Activated T-cell treated with anti-CD3 and anti-CD28 coated beads, Interleukin-2, amount 50 U/mL, for 24 hours (primary cell): Measurements from ENCODE around the gene KLHL42.
A peak's percentile ranks its signal among the peaks of the same experiment; 100 is the strongest.

Source experiments
- DNase-seq: peaks from one replicate; pipeline ENCODE4 v3.0.0-alpha.2; 2020
- H3K27ac Mint-ChIP-seq: 2 replicates; pipeline ENCODE4 v1.8.0; 2020; ENCODE audit warnings: mild to moderate bottlenecking, mixed read lengths
- H3K27me3 Mint-ChIP-seq: 2 replicates; pipeline ENCODE4 v1.8.0; 2020; ENCODE audit warnings: mixed read lengths
- H3K36me3 Mint-ChIP-seq: 2 replicates; pipeline ENCODE4 v1.8.0; 2020; ENCODE audit warnings: low read depth, mixed read lengths
- H3K4me1 Mint-ChIP-seq: 2 replicates; pipeline ENCODE4 v1.8.0; 2020; ENCODE audit warnings: low read depth, mixed read lengths
- H3K4me3 Mint-ChIP-seq: 2 replicates; pipeline ENCODE4 v1.8.0; 2020; ENCODE audit warnings: mild to moderate bottlenecking, moderate library complexity, mixed read lengths
- H3K9me3 Mint-ChIP-seq: 2 replicates; pipeline ENCODE4 v1.8.0; 2020; ENCODE audit warnings: mixed read lengths

The KLHL42 gene

DNA sequence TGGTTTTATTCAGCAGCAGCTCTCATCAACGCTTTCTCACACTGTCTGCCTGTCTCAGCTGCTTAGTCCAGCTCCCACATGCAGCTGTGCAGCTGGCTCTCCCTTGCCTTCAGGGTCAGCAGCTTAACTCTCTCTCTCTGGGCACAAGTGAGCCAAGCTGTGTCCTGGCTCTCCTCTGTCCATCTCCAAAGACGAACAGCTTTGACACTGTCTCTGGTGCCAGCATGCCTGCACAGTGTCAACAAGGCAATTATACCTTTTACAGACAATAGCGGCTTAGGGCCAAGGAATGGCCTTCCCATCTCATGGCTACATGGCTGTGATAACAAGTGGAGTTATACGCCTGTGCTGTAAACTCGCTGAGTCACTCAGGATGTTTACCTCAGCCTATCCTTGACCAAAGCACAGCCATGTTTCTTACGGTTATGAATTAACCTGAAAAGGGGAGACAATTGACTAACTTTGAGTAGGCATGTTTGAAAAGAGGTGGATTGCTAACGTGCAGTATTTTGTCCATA, 38.4 kb downstream of the KLHL42 start:
- Mint-ChIP-seq H3K9me3 (no peaks in the 10 kb centered on the region), H3K4me1 (peaks cover 38% of the 10 kb centered on the region), H3K27me3 (peaks cover 32% of the 10 kb centered on the region), H3K4me3 (no peak overlapping the region), H3K27ac (no peak overlapping the region), H3K36me3 (no peaks in the 10 kb centered on the region)
- DNase-seq = no peak

DNA sequence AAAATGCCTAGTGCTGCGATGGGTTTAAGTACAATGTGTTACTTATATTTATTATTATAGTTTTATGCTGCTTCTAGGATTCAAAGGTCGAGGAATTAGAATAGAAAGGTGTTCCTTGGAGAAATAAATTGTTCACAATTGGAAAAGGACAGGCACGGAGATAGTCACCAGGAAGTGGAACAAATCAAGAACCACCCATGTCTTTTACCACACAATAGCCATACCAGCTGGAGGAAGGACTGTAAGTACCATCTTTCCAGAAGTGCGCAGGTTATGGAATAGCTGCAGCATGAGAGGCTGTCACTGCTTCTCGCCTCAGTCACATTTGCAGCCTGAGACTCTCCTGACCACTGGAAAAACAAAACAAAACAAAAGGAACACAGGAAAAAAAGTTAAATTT, 40.5 kb downstream of the KLHL42 start:
- Mint-ChIP-seq H3K4me3 (no peak overlapping the region), H3K27ac (no peak overlapping the region), H3K9me3 (no peaks in the 10 kb centered on the region), H3K4me1 (peaks cover 40% of the 10 kb centered on the region), H3K27me3 (peaks cover 45% of the 10 kb centered on the region), H3K36me3 (no peaks in the 10 kb centered on the region)
- DNase-seq = no peak

DNA sequence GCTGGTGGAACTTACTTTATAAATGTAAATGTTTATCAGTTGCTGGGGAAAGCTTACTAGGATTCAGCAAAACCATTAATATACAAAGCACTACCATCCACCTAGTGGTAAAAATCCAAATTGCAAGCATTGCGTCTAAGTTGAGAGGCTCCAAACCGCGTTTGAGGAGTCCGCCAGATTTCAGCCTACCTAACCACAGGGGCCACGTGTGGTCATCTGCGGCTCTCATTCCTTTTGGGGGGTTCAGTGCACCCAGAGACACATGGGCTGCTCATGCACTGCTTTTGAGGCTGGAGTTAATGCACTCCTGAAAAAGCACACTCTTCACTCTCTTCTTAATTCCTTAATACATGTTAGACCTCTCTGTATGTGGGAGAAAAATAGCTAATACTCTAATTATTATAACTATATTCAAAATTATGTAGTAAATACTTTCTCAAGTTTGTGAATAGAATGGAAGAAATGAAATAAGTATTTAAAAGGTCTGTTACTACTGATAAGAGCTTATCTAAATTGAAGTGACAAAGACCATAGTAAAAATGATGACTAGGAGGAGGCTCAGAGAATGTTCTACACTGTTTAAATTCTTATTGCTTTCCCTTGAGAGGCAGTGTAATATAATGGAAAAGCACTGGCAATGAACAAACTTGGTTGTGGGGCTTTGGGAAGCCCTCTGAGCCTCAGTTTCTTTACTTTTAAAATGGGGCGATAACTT, 41.4 kb downstream of the KLHL42 start:
- Mint-ChIP-seq H3K4me3 (no peak overlapping the region), H3K4me1 (peaks cover 44% of the 10 kb centered on the region), H3K9me3 (no peaks in the 10 kb centered on the region), H3K27ac (peak overlapping the region; percentile 91), H3K36me3 (no peaks in the 10 kb centered on the region), H3K27me3 (peaks cover 49% of the 10 kb centered on the region)
- DNase-seq = peak; percentile 54

DNA sequence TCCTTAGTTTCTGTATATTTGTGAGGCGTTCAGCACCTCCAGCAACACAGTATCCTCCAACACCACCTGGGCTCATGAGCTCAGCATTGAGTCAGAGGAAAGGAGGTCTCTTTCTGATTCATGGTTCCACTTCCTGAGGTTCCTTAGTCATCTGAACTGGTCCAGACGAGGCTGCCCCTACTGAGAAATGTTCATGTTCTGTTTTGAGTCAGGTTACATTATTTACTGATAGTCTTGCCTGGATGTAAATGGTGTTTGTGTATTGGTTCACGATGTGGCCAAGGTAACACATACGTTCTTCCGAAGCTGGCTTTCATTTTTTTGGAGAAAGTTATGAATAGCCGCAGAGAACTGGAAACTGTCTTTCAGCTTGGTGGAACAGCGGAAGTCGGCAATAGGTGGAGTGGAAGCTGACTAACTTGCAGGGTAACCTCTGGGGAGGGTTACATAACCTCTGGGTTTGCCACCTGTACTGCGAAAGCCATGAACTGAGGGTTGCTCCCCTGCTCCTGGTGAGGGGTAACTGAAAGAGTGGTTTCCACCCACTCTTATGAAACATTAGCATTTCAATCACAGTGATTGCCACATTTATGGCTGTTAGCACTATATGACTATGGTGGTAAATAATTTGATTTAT, 42.2 kb downstream of the KLHL42 start:
- Mint-ChIP-seq H3K4me3 (peak overlapping the region; percentile 35), H3K4me1 (peaks cover 44% of the 10 kb centered on the region), H3K36me3 (no peaks in the 10 kb centered on the region), H3K9me3 (no peaks in the 10 kb centered on the region), H3K27ac (peak overlapping the region; percentile 91), H3K27me3 (peaks cover 50% of the 10 kb centered on the region)
- peak; percentile 73 for DNase-seq

DNA sequence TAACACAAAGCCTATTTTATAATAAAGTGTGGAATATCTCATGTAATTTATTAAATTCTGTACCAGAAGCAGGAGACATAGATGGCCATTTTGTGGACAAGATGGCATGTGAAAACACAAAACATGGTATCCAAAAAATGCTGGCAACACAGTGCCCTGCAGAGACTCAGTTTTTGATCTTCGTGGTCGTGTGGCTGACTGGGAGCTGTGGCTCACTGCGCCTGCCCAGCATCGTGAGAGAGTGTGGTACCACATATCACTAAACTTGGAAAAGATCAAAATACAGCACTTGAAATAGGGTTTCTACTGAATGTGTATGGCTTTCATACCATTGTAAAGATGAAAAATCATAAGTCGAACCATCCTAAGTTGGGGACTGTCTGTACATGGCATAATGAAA, 43.0 kb downstream of the KLHL42 start:
- H3K9me3 Mint-ChIP-seq = no peaks in the 10 kb centered on the region
- H3K4me1 Mint-ChIP-seq = peaks cover 44% of the 10 kb centered on the region
- H3K4me3 Mint-ChIP-seq = no peak overlapping the region
- H3K36me3 Mint-ChIP-seq = no peaks in the 10 kb centered on the region
- no peak for DNase-seq
- peak overlapping the region; percentile 91 for H3K27ac Mint-ChIP-seq
- peaks cover 54% of the 10 kb centered on the region for H3K27me3 Mint-ChIP-seq

DNA sequence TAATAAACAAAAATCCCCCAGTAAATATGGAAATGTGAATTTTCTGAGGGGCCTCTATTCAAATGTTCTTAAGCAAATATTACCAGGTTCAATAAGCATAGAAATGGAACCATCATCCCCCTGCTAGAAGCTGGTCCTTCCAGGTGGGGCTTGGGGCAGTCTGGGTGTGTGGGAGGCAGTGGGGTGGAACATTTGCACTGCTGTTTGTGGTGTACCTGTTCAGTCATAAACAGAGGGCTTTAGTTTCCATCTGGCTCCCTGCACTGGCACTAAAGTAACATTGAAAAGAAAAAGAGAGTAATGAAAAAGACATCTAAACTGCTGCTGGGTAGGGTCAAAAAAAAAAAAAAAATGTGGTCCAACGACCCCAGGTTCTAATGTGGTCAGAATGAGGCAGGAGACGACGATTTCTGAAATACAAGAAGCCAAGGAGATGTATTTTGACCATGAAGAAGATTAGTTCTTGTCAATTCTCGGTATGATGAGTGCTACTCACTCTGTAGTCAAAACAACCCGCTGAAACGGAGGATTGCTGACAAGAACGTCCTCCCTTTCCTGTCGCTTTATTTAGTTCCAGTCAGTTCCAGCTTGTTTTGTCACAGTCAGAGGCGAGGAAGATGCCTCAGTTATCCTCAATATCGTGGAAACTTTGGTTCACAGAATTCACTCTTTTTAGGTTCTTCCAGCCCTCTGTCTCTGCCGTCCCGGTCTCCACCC, 44.3 kb downstream of the KLHL42 start:
- Mint-ChIP-seq H3K27ac (peak overlapping the region; percentile 35), H3K9me3 (no peaks in the 10 kb centered on the region), H3K36me3 (no peaks in the 10 kb centered on the region), H3K4me3 (no peak overlapping the region), H3K4me1 (peaks cover 44% of the 10 kb centered on the region), H3K27me3 (peaks cover 54% of the 10 kb centered on the region)
- DNase-seq = no peak

DNA sequence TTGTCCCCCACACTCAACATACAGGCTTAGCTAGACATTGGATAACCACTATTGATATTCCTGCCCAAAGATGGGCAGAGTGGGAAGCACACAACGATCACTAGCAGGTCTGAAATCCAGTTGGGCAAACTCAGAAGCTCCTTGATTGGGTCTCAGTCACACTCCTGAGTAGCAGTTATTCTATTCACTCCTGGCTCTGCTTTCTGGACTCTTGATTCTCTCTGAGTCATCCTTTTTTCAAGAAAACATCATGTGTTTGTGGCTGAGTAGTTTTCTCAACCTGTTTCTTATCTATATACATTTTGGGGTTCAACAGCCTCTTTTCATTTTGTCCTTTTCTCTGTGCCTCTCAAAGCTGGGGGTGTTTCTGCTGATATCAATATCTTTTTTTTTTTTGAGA, 46.0 kb downstream of the KLHL42 start:
- DNase-seq = no peak
- no peak overlapping the region for H3K4me3 Mint-ChIP-seq
- H3K27me3 Mint-ChIP-seq = peaks cover 56% of the 10 kb centered on the region
- H3K27ac Mint-ChIP-seq = no peak overlapping the region
- H3K36me3 Mint-ChIP-seq = no peaks in the 10 kb centered on the region
- H3K4me1 Mint-ChIP-seq = peaks cover 40% of the 10 kb centered on the region
- no peaks in the 10 kb centered on the region for H3K9me3 Mint-ChIP-seq

DNA sequence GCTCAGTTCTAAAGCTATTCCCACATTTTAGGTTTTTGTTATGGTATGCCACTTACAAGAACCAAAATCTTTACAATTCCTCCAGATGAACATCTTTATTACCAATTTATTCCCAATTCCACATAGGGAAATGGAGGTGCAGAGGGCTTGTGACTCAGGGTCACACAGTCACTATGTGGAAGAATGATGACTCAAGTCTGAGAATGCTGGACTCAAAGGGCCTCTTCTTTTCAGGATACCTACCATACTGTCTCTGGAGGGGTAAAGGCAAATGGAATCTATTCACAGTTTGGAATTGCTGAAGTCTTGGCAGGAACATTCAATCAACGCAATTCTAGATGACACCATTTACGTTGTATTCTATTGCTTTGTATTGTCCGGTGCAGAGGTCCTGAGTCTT, 48.2 kb downstream of the KLHL42 start:
- Mint-ChIP-seq H3K27me3 (peaks cover 63% of the 10 kb centered on the region), H3K9me3 (no peaks in the 10 kb centered on the region), H3K4me1 (peaks cover 21% of the 10 kb centered on the region), H3K4me3 (no peak overlapping the region), H3K27ac (no peak overlapping the region), H3K36me3 (no peaks in the 10 kb centered on the region)
- DNase-seq = no peak

DNA sequence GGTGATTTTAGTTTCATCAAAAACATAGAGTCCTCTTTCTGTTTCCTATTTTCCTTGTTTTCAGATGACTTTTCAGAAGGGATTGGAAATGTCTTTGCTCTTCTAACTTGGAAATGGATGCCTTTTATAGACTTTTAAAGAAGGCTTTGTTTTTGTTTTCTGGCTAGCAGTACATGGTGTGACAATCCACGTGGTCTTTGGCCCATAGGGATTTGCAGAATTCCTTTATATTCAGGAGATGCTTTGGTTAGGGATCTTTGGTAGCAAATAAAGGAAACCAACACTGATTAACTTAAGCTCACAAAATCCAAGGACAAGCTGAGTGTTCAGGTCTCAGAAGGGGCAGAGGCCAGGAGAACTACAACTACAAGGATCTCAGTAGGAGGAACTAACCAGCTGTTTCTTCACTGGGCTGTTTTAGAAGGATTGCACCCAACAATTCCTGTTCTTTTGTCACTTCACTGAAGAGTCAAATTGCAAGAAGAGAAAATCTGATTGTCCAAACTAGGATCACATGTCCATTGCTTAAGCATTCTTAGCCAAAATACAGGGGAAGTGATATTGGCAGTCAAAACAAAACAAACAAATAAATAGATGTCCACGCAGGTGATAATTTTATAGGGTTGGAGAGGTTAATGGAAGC, 58.6 kb downstream of the KLHL42 start:
- no peak for DNase-seq
- no peaks in the 10 kb centered on the region for H3K36me3 Mint-ChIP-seq
- H3K4me1 Mint-ChIP-seq = no peaks in the 10 kb centered on the region
- H3K27ac Mint-ChIP-seq = no peak overlapping the region
- no peak overlapping the region for H3K4me3 Mint-ChIP-seq
- H3K9me3 Mint-ChIP-seq = no peaks in the 10 kb centered on the region
- H3K27me3 Mint-ChIP-seq = no peaks in the 10 kb centered on the region

DNA sequence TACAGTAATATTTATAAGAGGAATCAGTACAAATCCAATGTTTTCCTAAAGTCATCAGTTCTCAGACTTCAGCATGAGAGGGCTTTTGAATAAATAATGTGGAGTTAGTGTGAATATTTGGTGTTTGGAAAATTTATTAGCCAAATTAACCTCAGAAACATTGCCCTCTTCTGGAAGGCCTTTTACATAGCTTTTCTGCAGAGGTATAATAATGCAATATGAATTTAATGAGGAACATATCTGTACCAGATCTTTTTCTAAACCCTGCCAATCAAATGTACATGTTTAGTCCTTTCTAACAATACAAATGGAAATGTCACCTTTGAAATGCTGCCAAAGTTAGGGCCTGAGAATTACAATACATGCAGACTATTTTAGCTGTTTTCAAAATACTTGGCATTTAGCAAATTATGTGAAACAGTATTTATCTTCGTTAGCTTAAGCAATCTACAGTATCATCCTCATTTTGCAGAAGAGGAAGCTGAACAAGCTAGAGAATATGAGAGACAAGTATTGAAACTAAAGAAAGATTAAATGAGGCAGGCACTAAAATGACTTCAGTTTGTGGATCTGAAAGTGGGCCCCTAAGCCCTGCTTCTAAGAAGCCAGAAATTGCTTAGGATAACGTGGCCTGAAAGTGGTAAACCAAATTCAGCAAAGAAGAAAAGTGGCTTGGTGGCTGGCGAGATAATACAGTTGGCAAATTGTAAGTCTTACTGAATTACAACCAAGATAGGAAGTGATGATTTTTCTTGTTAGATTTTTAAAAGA, 60.4 kb downstream of the KLHL42 start:
- no peak for DNase-seq
- Mint-ChIP-seq H3K36me3 (no peaks in the 10 kb centered on the region), H3K27me3 (peaks cover 8% of the 10 kb centered on the region), H3K4me3 (no peak overlapping the region), H3K9me3 (no peaks in the 10 kb centered on the region), H3K27ac (no peak overlapping the region), H3K4me1 (no peaks in the 10 kb centered on the region)

DNA sequence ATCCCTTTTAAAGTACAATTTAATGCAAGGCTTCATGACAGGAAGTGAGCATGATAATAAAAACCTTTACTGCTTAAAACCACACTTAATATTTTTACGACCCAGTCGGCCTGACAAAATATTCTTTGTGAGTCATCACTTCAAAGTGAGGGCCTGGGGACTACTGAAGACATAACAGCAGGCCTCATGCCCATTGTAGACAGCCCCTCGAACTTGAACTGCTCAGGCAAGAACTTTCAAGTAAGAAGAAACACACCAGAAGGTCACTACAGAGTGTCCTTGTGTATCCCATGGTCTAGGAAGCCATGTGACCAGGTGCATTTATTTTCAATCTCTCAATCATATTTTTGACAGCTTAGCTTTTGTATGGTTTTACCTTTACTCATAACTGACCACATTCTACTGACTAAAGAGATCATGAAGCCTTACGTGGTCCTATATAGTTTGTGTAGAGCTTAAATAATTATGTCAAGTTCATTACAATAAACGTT, 61.4 kb downstream of the KLHL42 start:
- peaks cover 11% of the 10 kb centered on the region for H3K27me3 Mint-ChIP-seq
- no peaks in the 10 kb centered on the region for H3K4me1 Mint-ChIP-seq
- H3K27ac Mint-ChIP-seq = no peak overlapping the region
- H3K36me3 Mint-ChIP-seq = no peaks in the 10 kb centered on the region
- no peak for DNase-seq
- H3K4me3 Mint-ChIP-seq = no peak overlapping the region
- no peaks in the 10 kb centered on the region for H3K9me3 Mint-ChIP-seq

DNA sequence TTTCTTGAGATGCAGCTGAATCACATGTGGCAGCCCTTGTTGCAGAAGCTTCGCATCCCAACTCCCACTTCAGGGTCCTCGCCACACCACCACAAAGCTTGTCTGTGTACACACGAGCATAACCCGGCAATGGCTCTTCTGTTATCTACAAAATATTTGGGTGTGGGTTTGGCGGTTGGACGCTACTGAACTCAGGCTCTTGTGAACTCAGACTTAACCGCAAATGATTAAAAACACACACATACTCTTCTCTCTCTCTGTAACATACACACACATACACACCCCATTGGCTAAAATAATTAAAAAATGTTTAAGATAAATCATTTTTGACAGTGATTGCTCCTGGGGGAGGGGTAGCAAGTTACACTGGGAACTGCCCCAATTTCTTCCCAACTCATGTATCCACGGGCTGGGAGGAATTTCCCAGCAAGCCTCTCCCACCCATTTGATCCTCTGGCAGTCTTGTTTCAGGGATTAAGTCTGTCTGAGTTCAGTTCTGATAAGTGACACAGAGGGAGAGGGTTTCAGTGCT, 63.7 kb downstream of the KLHL42 start:
- no peaks in the 10 kb centered on the region for H3K36me3 Mint-ChIP-seq
- H3K27me3 Mint-ChIP-seq = peaks cover 26% of the 10 kb centered on the region
- H3K27ac Mint-ChIP-seq = no peak overlapping the region
- no peaks in the 10 kb centered on the region for H3K4me1 Mint-ChIP-seq
- H3K4me3 Mint-ChIP-seq = no peak overlapping the region
- no peak for DNase-seq
- no peaks in the 10 kb centered on the region for H3K9me3 Mint-ChIP-seq

DNA sequence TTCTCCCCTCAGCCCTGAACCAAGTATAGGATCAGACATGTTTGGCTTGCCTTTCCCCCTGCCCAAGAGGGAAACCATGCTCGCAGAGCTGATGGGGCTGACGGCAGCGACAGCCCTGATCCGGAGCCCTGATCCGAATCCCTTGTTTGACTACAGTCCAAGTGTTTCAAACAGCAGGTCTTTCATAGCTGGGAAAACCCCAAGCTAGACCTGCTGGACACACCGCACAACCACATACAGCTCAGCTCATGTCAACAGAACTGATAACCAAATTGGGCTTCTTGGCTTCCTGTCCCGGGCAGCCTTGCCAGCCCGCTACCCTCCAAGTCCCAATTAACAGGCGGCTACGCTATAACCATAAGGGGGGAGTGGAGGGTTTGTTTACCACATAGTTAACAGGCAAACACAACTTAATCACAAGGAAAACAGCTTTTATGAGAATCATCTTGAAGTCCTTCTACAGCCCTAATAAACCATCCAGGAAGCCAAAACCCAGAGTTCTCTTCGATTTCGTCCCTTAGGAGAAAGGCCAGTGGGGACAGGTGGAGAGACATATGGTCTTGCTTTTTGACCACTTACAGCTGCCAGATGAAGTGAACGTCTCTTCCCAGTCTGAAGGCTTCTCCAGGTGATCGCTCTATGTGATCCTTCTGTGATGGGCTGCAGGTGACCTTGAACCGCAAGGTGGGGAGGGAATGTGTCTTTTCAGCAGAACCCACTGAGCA, 64.5 kb downstream of the KLHL42 start:
- H3K4me1 Mint-ChIP-seq = no peaks in the 10 kb centered on the region
- peaks cover 31% of the 10 kb centered on the region for H3K27me3 Mint-ChIP-seq
- no peaks in the 10 kb centered on the region for H3K36me3 Mint-ChIP-seq
- H3K4me3 Mint-ChIP-seq = no peak overlapping the region
- H3K9me3 Mint-ChIP-seq = peaks cover 5% of the 10 kb centered on the region
- DNase-seq = no peak
- H3K27ac Mint-ChIP-seq = no peak overlapping the region
